CD14-positive monocyte (primary cell): ENCODE measurements around the gene NAT14. TPM values are rescaled to one million over a fixed set of nuclear protein-coding genes. Genes with fewer than 3 reads are reported as not detected.

ENCODE experiments used
- DNase-seq, 3 donors: peaks; one replicate each; pipeline ENCODE4 v3.0.0-alpha.2; 2011 to 2022
- H2AFZ ChIP-seq: 2 replicates; pipeline ENCODE4 v1.6.0; 2012; ENCODE audit warnings: mild to moderate bottlenecking, low read depth, low read length, inconsistent platforms; ENCODE audit not compliant: insufficient read depth, poor library complexity, severe bottlenecking
- H3K27ac ChIP-seq, 2 donors: 1 replicate in 1 of 2; 2 replicates in 1 of 2; pipeline ENCODE4 v1.5.1; 2012 to 2013; ENCODE audit warnings: low read length in 2 of 2, control low read depth in 1 of 2, inconsistent platforms in 1 of 2, low read depth in 1 of 2, mild to moderate bottlenecking in 1 of 2
- H3K27me3 ChIP-seq, 2 donors: one replicate each; pipeline versions ENCODE4 v1.6.0 to v1.6.1; 2011 to 2013; ENCODE audit warnings: low read length in 2 of 2; ENCODE audit not compliant: control insufficient read depth in 2 of 2, insufficient read depth in 2 of 2
- H3K36me3 ChIP-seq, 2 donors: replicated peaks in 1 of 2; 1 replicate in 1 of 2; 2 replicates in 1 of 2; pipeline versions ENCODE4 v1.5.1 to v1.6.1; 2012 to 2013; ENCODE audit warnings: low read length in 2 of 2, control low read depth in 1 of 2, inconsistent platforms in 1 of 2, mild to moderate bottlenecking in 1 of 2; ENCODE audit not compliant: insufficient read depth in 2 of 2, control insufficient read depth in 1 of 2
- H3K4me1 ChIP-seq, 2 donors: 1 replicate in 1 of 2; 2 replicates in 1 of 2; pipeline versions ENCODE4 v1.5.1 to v1.6.1; 2012 to 2013; ENCODE audit warnings: low read length in 2 of 2, control low read depth in 1 of 2, inconsistent platforms in 1 of 2, mild to moderate bottlenecking in 1 of 2, moderate library complexity in 1 of 2; ENCODE audit not compliant: insufficient read depth in 2 of 2, control insufficient read depth in 1 of 2
- H3K4me2 ChIP-seq: replicated peaks from 2 replicates; pipeline ENCODE3; 2012; ENCODE audit warnings: low read length, moderate library complexity, mild to moderate bottlenecking; ENCODE audit not compliant: poor library complexity, severe bottlenecking; ENCODE audit errors: extremely low read depth
- H3K4me3 ChIP-seq, 3 experiments: fragments of 200-600 bp in 1 of 3; sonication (generic) in 1 of 3; replicated peaks in 1 of 3; 1 replicate in 2 of 3; 2 replicates in 1 of 3; pipeline ENCODE4 v1.5.1; 2011 to 2013; ENCODE audit warnings: low read length in 3 of 3, mild to moderate bottlenecking in 3 of 3, control low read depth in 2 of 3, low read depth in 2 of 3, inconsistent platforms in 1 of 3, moderate library complexity in 1 of 3
- H3K79me2 ChIP-seq: 2 replicates; pipeline ENCODE4 v1.6.0; 2012; ENCODE audit warnings: mild to moderate bottlenecking, control low read depth, inconsistent platforms, low read length, moderate library complexity; ENCODE audit not compliant: insufficient read depth
- H3K9ac ChIP-seq: 2 replicates; pipeline ENCODE4 v1.6.0; 2017; ENCODE audit warnings: low read length, mild to moderate bottlenecking; ENCODE audit not compliant: insufficient read depth, poor library complexity, severe bottlenecking
- H3K9me3 ChIP-seq, 2 donors: replicated peaks in 1 of 2; 1 replicate in 1 of 2; 2 replicates in 1 of 2; pipeline versions ENCODE4 v1.5.1 to v1.6.1; 2012 to 2013; ENCODE audit warnings: low read length in 2 of 2, control low read depth in 1 of 2; ENCODE audit not compliant: control insufficient read depth in 1 of 2, insufficient read depth in 1 of 2
- H4K20me1 ChIP-seq: 2 replicates; pipeline ENCODE4 v1.6.0; 2012; ENCODE audit warnings: mild to moderate bottlenecking, low read length, control low read depth, moderate library complexity; ENCODE audit not compliant: insufficient read depth
- H3K27ac Mint-ChIP-seq, 7 donors: one replicate each; pipeline ENCODE4 v1.8.0; 2020; ENCODE audit warnings: mild to moderate bottlenecking in 7 of 7, mixed read lengths in 7 of 7, moderate library complexity in 6 of 7, inconsistent platforms in 2 of 7
- H3K27me3 Mint-ChIP-seq, 3 donors: one replicate each; pipeline ENCODE4 v1.8.0; 2021 to 2022; ENCODE audit warnings: low read depth in 3 of 3, mild to moderate bottlenecking in 3 of 3, mixed read lengths in 3 of 3, moderate library complexity in 3 of 3, inconsistent platforms in 1 of 3
- H3K36me3 Mint-ChIP-seq, 2 donors: one replicate each; pipeline ENCODE4 v1.8.0; 2020; ENCODE audit warnings: mixed read lengths in 2 of 2, inconsistent platforms in 1 of 2, mild to moderate bottlenecking in 1 of 2
- H3K4me1 Mint-ChIP-seq: one replicate; pipeline ENCODE4 v1.8.0; 2020; ENCODE audit warnings: mild to moderate bottlenecking, mixed read lengths
- H3K4me3 Mint-ChIP-seq, 2 donors: one replicate each; pipeline ENCODE4 v1.8.0; 2020; ENCODE audit warnings: mild to moderate bottlenecking in 2 of 2, mixed read lengths in 2 of 2, moderate library complexity in 1 of 2
- H3K9me3 Mint-ChIP-seq, 7 donors: one replicate each; pipeline ENCODE4 v1.8.0; 2020 to 2022; ENCODE audit warnings: mixed read lengths in 7 of 7, mild to moderate bottlenecking in 6 of 7, moderate library complexity in 6 of 7, inconsistent platforms in 2 of 7
- WGBS: methylation state at CpG from one replicate; pipeline ENCODE4 v1.1.5; 2013; ENCODE audit warnings: missing lambda C conversion rate; ENCODE audit not compliant: insufficient coverage; 5-methylcytosine and 5-hydroxymethylcytosine counted together
- intact Hi-C, 2 donors: fragments of 100-400 bp; cut with micrococcal nuclease; formaldehyde crosslinking; loops; one replicate each; pipeline versions ENCODE4 v1.15.0 to v1.15.1; 2023
- polyA plus RNA-seq, 3 donors: library from polyadenylated mRNA; depleted of rRNA in 1 of 3; unstranded in 2 of 3; stranded (reverse) in 1 of 3; fragments of 300-500 nt in 2 of 3; fragments of >200 nt in 1 of 3; fragmentation: Illumina TruSeq in 2 of 3; gene quantifications; 1 replicate in 2 of 3; 2 replicates in 1 of 3; pipeline ENCODE4 v1.2.3, GENCODE V29; 2012 to 2021
- TF ChIP-seq, protein P1 (sequence below): fragments of 200-600 bp; IDR thresholded peaks from one replicate; pipeline ENCODE4 v1.8.0; 2022; ENCODE audit warnings: antibody characterized with exemption, mild to moderate bottlenecking

The NAT14 gene
- polyA plus RNA-seq, 3 donors, result 1.5 to 2.2 (median 1.9) TPM

DNA sequence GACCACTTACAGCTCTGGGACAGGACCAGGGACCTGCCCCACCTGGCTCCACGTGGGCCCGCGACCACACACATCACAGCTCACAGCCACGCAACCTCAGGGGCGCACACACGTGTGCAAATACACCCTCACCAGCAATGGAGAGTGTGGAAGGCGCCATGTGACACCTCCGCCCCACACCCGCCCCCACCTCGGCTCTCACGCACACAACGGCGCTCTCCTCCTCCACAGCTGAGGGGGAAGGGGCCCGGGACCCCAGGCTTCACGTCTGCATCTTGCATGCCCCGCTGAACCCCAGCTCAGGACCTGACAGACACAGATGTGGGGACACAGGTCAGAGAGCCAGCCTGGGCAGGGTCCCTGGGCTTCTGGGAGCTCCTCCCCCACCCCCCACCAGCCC, 35.5 kb upstream of the NAT14 start:
- H3K9ac ChIP-seq, result no peak overlapping the region
- TF ChIP-seq, protein P1, sequence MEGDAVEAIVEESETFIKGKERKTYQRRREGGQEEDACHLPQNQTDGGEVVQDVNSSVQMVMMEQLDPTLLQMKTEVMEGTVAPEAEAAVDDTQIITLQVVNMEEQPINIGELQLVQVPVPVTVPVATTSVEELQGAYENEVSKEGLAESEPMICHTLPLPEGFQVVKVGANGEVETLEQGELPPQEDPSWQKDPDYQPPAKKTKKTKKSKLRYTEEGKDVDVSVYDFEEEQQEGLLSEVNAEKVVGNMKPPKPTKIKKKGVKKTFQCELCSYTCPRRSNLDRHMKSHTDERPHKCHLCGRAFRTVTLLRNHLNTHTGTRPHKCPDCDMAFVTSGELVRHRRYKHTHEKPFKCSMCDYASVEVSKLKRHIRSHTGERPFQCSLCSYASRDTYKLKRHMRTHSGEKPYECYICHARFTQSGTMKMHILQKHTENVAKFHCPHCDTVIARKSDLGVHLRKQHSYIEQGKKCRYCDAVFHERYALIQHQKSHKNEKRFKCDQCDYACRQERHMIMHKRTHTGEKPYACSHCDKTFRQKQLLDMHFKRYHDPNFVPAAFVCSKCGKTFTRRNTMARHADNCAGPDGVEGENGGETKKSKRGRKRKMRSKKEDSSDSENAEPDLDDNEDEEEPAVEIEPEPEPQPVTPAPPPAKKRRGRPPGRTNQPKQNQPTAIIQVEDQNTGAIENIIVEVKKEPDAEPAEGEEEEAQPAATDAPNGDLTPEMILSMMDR, result no peak
- peaks cover 5 to 10% of the 10 kb centered on the region in 2 donors for H3K9me3 ChIP-seq
- no peak overlapping the region for H3K4me3 ChIP-seq
- H3K4me1 ChIP-seq, result peaks cover 5 to 10% of the 10 kb centered on the region in 2 donors
- no peak overlapping the region for H3K27ac ChIP-seq
- H3K27me3 ChIP-seq, result peaks cover 12 to 61% of the 10 kb centered on the region in 2 donors
- intact Hi-C loops, result no loop called here
- H3K79me2 ChIP-seq, result no peaks in the 10 kb centered on the region
- H3K36me3 ChIP-seq, result no peaks in the 10 kb centered on the region
- H3K4me2 ChIP-seq, result no peak overlapping the region
- DNase-seq, result no peak
- H4K20me1 ChIP-seq, result no peaks in the 10 kb centered on the region
- H2AFZ ChIP-seq, result no peak overlapping the region
- Mint-ChIP-seq H3K4me3 (no peak overlapping the region), H3K27ac (no peak overlapping the region), H3K4me1 (peaks cover 6% of the 10 kb centered on the region), H3K36me3 (peaks cover 12 to 13% of the 10 kb centered on the region in 2 donors), H3K27me3 (peaks cover 36 to 49% (median 41%) of the 10 kb centered on the region in 3 donors), H3K9me3 (peaks cover 0 to 15% (median 9%) of the 10 kb centered on the region in 7 donors)
- WGBS, result 35% methylated on average over 15 of the region's 16 CpGs

DNA sequence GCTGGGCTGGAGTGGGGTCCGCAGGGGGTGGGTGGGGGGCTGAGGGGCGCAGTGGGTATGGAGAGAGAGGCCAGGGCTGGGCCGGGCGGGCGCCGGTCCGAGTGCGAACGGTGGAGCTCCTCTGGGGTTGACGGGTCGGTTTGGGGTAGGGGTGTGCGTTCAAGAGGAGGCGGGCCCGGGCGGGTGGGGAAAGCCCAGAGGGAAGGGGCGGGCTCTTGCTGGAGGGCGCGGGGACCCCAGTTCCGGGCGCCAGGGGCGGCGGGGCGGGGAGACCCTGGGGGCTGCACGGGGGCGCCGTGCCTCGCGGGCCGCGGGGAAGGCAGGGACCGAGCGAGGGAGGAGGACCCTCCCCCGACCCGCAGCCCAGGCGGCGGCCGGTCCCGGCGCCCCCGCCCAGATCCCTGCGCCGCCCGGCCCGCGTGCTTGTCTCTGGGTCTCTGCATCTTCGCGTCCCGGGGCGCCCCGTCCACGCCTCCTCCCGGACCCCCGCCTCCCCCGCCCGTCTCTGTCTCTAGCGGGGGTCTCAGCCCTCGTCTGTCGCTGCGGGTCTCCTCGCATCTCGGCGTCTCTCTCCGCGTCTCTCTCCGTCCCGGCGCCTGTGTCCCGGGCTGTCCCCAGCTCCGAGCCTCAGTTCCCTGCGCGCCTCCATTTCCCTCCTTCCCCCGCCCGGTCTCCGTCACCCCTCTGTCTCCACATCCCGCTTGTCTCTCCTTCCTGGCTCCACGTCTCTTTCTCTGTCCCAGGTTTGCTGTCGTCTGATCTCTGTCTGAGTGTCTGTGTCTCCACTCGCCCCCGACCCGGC, 33.6 kb upstream of the NAT14 start:
- Mint-ChIP-seq H3K9me3 (peaks cover 0 to 14% (median 9%) of the 10 kb centered on the region in 7 donors), H3K27me3 (peaks cover 27 to 36% (median 30%) of the 10 kb centered on the region in 3 donors), H3K36me3 (peaks cover 17 to 22% of the 10 kb centered on the region in 2 donors), H3K4me3 (peak overlapping the region in 1 of 2 donors; percentile 85), H3K4me1 (peaks cover 6% of the 10 kb centered on the region), H3K27ac (no peak overlapping the region)
- Histone ChIP-seq H3K4me3 (no peak overlapping the region), H2AFZ (no peak overlapping the region), H3K79me2 (no peaks in the 10 kb centered on the region), H3K4me2 (peak overlapping the region; percentile 2), H3K27me3 (peaks cover 10 to 48% of the 10 kb centered on the region in 2 donors), H3K4me1 (peaks cover 5 to 10% of the 10 kb centered on the region in 2 donors), H4K20me1 (peaks cover 3% of the 10 kb centered on the region), H3K36me3 (peaks cover 0 to 5% of the 10 kb centered on the region in 2 donors), H3K9me3 (peaks cover 5 to 7% of the 10 kb centered on the region in 2 donors), H3K9ac (no peak overlapping the region), H3K27ac (no peak overlapping the region)
- 1% methylated on average over 68 of the region's 80 CpGs for WGBS
- intact Hi-C loops, result loop anchor here (10.0 kb wide), 2 partner anchors 157 to 307 kb away; partner anchors contain the start of gene TNNT1 (in 1 of the 2)
- no peak for DNase-seq
- TF ChIP-seq, protein P1, result no peak
